Stimulated activated CD4-positive, alpha-beta T cell treated with anti-CD3 and anti-CD28 coated beads, Interleukin-4, amount 100 ng/mL, for 4 hours (primary cell): ENCODE measurements around the gene ZBTB14.

Experiments used
- DNase-seq, 2 experiments: peaks; one replicate each; pipeline ENCODE4 v3.0.0-alpha.2; 2020

Gene ZBTB14

DNA sequence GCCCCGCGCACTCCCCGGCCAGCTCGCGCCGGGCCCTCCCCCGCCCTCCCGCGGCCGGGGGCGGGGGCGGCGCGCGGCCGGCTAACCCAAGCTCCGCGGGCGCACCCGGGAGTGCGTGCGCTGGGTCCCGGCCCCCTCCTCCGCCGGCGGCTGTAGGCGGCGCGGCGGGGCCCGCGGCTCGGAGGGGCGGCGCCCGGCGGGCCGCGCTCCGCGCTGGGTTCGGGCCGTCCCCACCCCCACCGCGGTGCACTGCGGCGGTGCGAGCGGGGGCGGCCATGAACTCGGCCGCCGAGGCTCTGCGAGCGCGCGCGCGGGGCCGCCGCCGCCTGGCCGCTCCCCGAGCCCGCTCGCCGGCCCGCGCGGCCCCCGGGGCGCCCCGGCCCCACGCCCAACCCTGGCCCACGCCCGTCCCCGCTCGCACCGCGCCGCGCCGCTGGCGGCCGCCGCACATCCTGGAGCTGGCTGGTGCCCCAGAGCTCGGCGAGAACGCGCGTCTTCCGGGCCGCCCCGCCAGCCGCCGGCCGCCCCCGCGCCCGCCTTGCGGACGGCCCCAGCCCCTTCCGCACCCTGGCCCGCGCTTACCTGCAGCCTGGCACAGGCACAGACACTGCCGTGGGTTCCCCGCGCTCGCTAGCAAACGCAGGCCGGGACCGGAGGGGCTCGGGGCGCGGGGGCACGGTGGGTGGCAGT, at the start of gene ZBTB14:
ZBTB14 (minus strand) TSS at position 496 of the 690 bp plus-strand sequence. CDS start 2,480 bp downstream, outside the sequence.
- DNase-seq, result peak; percentile 65 to 71

DNA sequence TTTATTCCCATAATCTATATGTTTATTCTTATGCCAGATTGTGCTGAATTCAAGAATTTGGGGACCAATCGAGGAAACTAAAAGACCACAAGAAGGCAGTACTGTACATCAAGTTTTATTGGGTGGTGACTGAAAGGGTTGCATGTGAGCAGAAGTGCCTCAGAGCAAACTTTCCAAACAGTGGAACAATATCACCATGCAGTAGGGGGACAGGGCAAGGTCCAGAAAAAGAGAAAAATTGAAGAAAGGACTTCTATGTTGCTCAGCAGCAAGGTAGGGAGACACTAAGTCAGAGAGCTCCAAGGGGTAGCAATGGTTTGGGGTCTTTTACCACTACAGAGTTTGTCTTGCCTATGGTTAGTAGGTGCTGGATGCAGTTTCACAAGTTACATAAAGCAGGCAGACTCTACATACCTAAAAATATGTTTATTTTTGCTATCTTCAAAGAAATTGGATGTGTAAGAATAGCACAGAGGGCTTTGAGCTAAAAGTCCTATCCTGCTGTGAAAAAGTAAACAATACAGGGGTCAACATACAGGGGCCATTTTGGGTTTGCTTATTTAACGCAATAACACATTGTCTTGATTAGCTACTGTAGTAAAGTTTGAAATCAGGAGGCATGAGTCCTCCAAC, 43.8 kb upstream of the ZBTB14 start:
- no peak for DNase-seq

DNA sequence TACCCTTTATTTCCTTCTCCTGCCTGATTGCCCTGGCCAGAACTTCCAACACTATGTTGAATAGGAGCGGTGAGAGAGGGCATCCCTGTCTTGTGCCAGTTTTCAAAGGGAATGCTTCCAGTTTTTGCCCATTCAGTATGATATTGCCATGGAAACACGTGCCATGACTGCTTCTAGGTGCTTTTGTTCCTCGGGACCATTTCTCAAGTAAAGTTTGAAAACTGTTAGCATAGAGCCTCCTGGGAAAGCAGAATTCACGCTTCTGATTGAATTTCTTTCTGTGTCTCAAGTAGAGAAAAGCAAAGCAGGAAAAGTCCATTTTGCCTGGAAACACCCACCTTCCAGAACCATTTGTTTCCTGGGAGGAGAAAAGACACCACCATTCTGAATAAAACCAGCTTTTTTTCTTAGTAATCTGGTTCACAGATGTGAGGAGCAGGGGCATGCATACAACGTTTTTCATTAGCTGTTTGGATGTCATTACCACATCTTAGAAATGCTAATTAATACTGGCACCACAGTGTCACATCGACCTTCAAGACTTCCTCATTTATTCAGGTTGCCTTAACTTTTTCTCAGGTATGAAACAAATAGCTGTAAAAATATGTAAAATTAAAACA, 39.0 kb upstream of the ZBTB14 start:
- DNase-seq, result no peak

GRCh38 chr18:5318061-5318700, 22.7 kb upstream of the ZBTB14 start:
- no peak for DNase-seq

GRCh38 chr18:5317186-5317585, 21.7 kb upstream of the ZBTB14 start:
- no peak for DNase-seq

DNA sequence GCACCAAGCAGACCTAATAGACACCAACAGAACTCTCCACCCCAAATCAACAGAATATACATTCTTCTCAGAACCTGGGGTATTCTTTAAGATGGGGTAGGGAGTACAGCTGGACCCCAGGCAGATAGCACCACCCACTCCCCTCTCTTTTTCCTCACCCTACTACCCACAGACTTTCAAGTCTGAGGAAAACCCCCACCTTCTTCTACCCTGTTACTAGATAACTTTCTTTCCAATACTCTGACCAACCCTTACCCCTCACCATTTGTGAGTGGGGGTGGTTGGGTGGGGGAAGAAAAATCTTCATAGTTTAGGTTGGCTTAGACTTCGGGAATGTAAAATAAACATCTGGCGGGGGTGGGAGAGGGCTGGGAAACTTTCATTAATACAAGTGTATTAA, 20.3 kb upstream of the ZBTB14 start:
- DNase-seq, result no peak

GRCh38 chr18:5311301-5311989, 15.9 kb upstream of the ZBTB14 start:
- no peak for DNase-seq

DNA sequence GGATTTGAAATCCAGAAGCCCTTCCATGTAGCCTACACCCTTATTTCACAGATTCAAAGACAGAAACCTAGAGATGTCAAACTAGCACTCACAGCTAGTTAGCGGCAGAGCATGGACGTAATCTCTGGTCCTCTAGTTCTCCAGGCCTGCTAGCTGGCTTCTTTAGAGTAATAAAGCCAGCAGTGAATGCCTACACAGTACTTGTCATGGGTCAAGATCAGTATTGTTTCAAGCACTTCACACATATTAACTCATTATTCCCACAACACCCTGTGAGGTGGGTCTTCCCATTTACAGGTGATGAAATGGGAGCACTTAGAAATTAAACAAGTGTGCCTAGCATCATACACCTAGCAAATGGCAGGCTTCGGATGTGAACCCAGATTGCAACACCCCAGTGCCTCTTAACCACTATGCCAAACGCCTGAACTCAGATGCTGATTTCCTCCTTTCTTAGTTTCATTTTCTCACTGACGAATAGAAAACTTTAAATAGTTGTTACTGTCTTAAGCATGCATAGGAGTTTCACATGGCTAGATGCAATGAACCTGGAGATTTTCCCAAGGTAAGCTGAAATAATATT, 14.5 kb upstream of the ZBTB14 start:
- peak in 1 of 2 experiments; percentile 27 for DNase-seq

DNA sequence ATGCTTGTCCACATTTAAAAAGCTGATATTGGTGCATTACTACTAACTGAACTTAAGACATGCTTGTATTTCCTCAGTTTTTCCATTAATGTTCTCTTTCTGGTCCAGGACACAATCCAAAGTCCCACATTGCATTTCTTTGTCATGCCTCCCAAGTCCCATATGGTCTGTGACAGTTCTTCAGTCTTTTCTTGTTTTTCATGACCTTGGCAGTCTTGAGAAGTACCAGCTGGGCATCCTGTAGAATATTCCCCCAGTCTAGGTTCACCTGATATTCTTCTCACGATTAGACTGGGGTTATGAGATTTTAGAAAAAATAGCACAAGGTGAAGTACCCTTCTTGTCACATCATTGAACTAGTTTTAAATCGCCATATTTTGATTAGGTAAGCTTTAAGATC, 10.3 kb upstream of the ZBTB14 start:
- no peak for DNase-seq

DNA sequence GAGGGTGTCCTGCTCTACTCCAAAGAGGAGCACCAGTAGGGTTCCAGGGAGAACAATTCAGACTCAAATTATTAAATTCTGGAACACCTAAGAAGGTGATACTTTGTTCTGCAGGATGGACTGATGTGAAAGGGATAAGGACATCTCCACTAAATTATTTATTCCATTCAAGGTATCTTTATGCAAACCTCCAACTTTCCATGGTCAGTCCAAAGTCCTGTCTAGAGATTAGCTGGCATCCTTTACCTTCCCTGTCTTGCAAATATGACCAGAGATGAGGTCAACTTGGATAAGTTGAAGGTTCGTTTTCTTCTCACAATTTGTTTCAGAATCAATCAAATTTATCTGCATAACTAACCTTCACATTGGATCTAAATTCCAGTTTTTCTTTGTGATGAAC, 8.7 kb upstream of the ZBTB14 start:
- no peak for DNase-seq

DNA sequence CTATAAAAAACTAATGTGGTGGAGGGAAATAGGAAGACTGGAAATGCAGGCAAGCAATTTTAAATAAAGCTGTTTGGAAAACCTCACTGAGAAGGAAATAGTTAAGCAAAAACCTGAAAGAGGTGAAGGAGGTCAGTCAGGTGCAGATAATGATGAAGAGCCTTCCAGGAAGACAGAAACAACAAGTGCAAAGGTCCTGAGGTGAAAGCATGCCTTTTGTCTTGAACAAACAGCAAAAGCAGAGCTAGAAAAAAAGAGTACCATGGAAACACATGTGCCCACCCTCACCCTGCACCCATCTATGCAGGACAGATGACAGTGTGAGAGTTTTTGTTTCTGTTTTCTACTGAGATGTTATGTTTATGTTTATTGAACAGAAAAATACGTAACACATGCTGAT, 8.1 kb upstream of the ZBTB14 start:
- DNase-seq, result no peak

GRCh38 chr18:5302606-5303005, 7.1 kb upstream of the ZBTB14 start:
- DNase-seq, result no peak

DNA sequence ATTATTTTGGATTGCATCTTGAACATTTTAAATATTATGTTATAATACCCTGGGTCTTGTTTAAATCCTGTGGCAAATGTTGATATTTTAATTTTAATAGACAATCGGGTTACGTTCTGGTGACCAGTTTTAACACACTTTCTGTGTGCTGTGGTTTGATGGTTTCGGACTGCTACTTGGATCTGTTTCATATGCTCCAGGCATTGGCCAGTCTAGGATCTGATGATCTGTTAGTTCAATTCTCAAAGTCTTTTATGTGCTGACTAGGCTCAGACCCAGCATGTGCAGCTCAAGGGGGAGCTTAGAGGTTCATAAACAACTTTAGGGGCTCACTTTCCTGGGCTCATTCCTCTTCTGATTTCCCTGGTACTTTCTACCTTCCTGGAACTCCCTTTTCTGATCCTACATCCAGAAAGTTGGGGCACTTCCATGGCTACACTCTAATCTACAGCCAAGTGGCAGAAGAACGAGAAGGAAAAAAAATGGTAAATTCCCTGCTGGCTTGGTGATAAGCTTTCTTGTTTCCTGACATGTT, 5.0 kb upstream of the ZBTB14 start:
- DNase-seq, result no peak

DNA sequence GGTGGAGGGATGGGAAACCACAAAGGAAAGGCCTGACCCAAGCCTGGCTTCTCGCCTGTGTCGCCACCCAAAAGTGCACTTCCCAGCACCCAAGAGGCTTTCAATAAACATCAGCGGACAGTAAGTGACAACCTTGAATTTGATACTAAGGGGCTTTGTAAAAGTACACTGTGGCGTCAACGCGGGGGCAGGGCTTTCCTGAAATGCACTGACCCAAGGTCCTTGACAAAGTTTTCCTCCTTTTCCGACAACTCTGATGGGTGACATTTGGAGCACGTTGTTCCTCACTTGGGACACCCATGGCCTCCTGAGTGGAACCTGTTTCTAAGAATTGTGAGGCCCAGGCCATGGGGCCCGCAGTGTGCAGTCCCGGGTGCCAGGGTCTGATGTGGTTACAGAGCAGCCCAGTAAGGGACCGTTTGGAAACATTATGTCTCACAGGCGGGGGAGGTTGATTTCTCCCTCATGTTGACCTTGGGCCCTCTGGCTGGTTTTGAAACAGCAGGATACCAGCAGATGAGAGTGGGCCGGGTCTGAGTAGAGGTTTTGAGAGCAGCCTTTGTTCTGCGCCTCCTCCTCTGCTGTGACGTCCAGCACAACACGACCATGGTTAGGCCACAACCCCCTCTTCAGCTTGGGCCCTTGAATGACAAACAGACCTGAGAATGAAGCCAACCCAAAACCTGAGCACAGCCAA, 2.8 kb upstream of the ZBTB14 start:
- DNase-seq, result no peak

GRCh38 chr18:5297597-5297996, 2.1 kb upstream of the ZBTB14 start:
- DNase-seq, result no peak

GRCh38 chr18:5296706-5297320, 1.3 kb upstream of the ZBTB14 start:
- DNase-seq, result peak; percentile 43 to 56

GRCh38 chr18:5295981-5296705, 617 bp upstream of the ZBTB14 start:
- DNase-seq, result peak; percentile 94 to 97

GRCh38 chr18:5294457-5295230, 882 bp downstream of the ZBTB14 start:
- DNase-seq, result peak; percentile 42 to 47

- no peak for DNase-seq
Observed at GRCh38 chr18:5294113-5294456, 1.4 kb downstream of the ZBTB14 start.

GRCh38 chr18:5288517-5288935, 7.0 kb downstream of the ZBTB14 start:
- DNase-seq, result no peak
